A549 (cell line): ENCODE data around the gene CRYM. TPM values are rescaled to one million over a fixed set of nuclear protein-coding genes. Genes with fewer than 3 reads are reported as not detected.

Source experiments
- ATAC-seq, 2 experiments: fragments of 200-7000 bp in 1 of 2; fragments of >200 bp in 1 of 2; cut with Nextera tagmentation in 1 of 2; cut with Tn5 transposase in 1 of 2; 3 replicates each; pipeline versions ENCODE4 v1.8.0 to v1.9.1; 2018 to 2020; ENCODE audit warnings: mild to moderate bottlenecking in 1 of 2, moderate library complexity in 1 of 2
- CTCF ChIA-PET: fragments of 300-600 bp; sonication (Branson Sonifier 250); formaldehyde crosslinking; extraction: SDS; loops from one replicate; lab custom pipeline; 2021; ENCODE audit warnings: antibody characterized with exemption, inconsistent platforms; lab: Yijun Ruan, JAX
- POLR2A ChIA-PET: fragments of 350-600 bp; formaldehyde crosslinking; extraction: SDS; loops from one replicate; lab custom pipeline; 2021; ENCODE audit warnings: antibody characterized with exemption, inconsistent platforms; lab: Yijun Ruan, JAX
- DNase-seq, 2 experiments: peaks; one replicate each; pipeline versions ENCODE4 v3.0.0 to v3.0.0-alpha.2; 2011 to 2016; ENCODE audit warnings: low read depth in 1 of 2, low spot score in 1 of 2
- FAIRE-seq: peaks from 2 replicates; lab custom pipeline; 2011; peaks lifted over from hg19 to GRCh38; lab: Jason Lieb, UNC
- H3K27ac ChIP-seq, 2 experiments: fragments of >200 bp; sonication (Bioruptor Twin); formaldehyde crosslinking; 3 replicates each; pipeline ENCODE4 v1.5.1; 2016 to 2017
- H3K4me1 ChIP-seq: fragments of >200 bp; sonication (Bioruptor Twin); formaldehyde crosslinking; 3 replicates; pipeline ENCODE4 v1.6.1; 2016
- H3K4me2 ChIP-seq: fragments of >200 bp; sonication (Bioruptor Twin); formaldehyde crosslinking; 3 replicates; pipeline ENCODE4 v1.6.1; 2016
- H3K4me3 ChIP-seq: fragments of >200 bp; sonication (Bioruptor Twin); formaldehyde crosslinking; 3 replicates; pipeline ENCODE4 v1.5.1; 2016
- H3K9me3 ChIP-seq: fragments of >200 bp; sonication (Bioruptor Twin); formaldehyde crosslinking; 3 replicates; pipeline ENCODE4 v1.6.1; 2016
- ATOH8 ChIP-seq: fragments of 250-450 bp; sonication (Bioruptor Pico); IDR thresholded peaks from 2 replicates; pipeline ENCODE4 v1.5.0; 2020; ENCODE audit warnings: low read depth, mild to moderate bottlenecking, moderate library complexity
- BHLHE40 ChIP-seq: IDR thresholded peaks from 2 replicates; pipeline ENCODE4 v1.6.1; 2012; ENCODE audit warnings: low read depth, low read length, inconsistent platforms
- CBX2 ChIP-seq: fragments of 200-600 bp; sonication (generic); IDR thresholded peaks from 2 replicates; pipeline ENCODE4 v1.6.1; 2016; ENCODE audit warnings: low read depth, mild to moderate bottlenecking, borderline replicate concordance
- CBX8 ChIP-seq: fragments of 200-600 bp; sonication (generic); IDR thresholded peaks from 2 replicates; pipeline ENCODE4 v1.6.1; 2016
- CEBPB ChIP-seq, 2 experiments: fragments of >200 bp in 1 of 2; sonication (Bioruptor Twin) in 1 of 2; formaldehyde crosslinking in 1 of 2; IDR thresholded peaks; 2 replicates each; pipeline ENCODE4 v1.6.1; 2012 to 2016
- CHD2 ChIP-seq: fragments of 150-350 bp; IDR thresholded peaks from 2 replicates; pipeline ENCODE4 v1.6.1; 2014; ENCODE audit warnings: low read length; ENCODE audit not compliant: partially characterized antibody
- CHD4 ChIP-seq: fragments of 200-600 bp; sonication (generic); IDR thresholded peaks from 2 replicates; pipeline ENCODE4 v1.6.1; 2016; ENCODE audit warnings: antibody characterized with exemption, mild to moderate bottlenecking, borderline replicate concordance
- EHF ChIP-seq: fragments of 250-450 bp; sonication (Bioruptor Pico); IDR thresholded peaks from 2 replicates; pipeline ENCODE4 v1.5.0; 2020; ENCODE audit warnings: mild to moderate bottlenecking
- EHMT2 ChIP-seq: fragments of 200-600 bp; sonication (generic); IDR thresholded peaks from 2 replicates; pipeline ENCODE4 v1.6.1; 2016; ENCODE audit warnings: antibody characterized with exemption, low read depth, mild to moderate bottlenecking, moderate library complexity
- ELK1 ChIP-seq: fragments of 150-350 bp; IDR thresholded peaks from 2 replicates; pipeline ENCODE4 v1.6.1; 2014; ENCODE audit warnings: low read depth, mild to moderate bottlenecking, low read length
- EP300 ChIP-seq, 2 experiments: fragments of >200 bp; sonication (Bioruptor Twin); formaldehyde crosslinking; IDR thresholded peaks; 2 replicates in 1 of 2; 3 replicates in 1 of 2; pipeline ENCODE4 v1.6.1; 2016 to 2017
- FOSB ChIP-seq: fragments of 250-450 bp; sonication (Bioruptor Pico); IDR thresholded peaks from 2 replicates; pipeline ENCODE4 v1.5.0; 2020; ENCODE audit warnings: mild to moderate bottlenecking, moderate library complexity
- HDAC2 ChIP-seq: fragments of 200-600 bp; sonication (generic); IDR thresholded peaks from 2 replicates; pipeline ENCODE4 v1.6.1; 2016
- HOXA7 ChIP-seq: fragments of 250-450 bp; sonication (Bioruptor Pico); IDR thresholded peaks from 2 replicates; pipeline ENCODE4 v1.5.0; 2020; ENCODE audit warnings: mild to moderate bottlenecking, moderate library complexity
- MAFK ChIP-seq: fragments of 450-650 bp; IDR thresholded peaks from 2 replicates; pipeline ENCODE4 v1.6.1; 2014; ENCODE audit not compliant: partially characterized antibody
- NR3C1 ChIP-seq: fragments of >200 bp; sonication (Bioruptor Twin); formaldehyde crosslinking; IDR thresholded peaks from 3 replicates; pipeline ENCODE4 v1.6.1; 2017
- POLR2AphosphoS2 ChIP-seq: conservative IDR thresholded peaks from 2 replicates; pipeline ENCODE4 v1.6.1; 2012; ENCODE audit warnings: low read length, improper control_type of control experiment, inconsistent platforms
- RARB ChIP-seq: fragments of 250-450 bp; sonication (Bioruptor Pico); IDR thresholded peaks from 2 replicates; pipeline ENCODE4 v1.8.0; 2021; ENCODE audit warnings: mild to moderate bottlenecking, moderate library complexity
- SREBF2 ChIP-seq: fragments of 450-650 bp; IDR thresholded peaks from 2 replicates; pipeline ENCODE4 v1.6.1; 2014; ENCODE audit warnings: mild to moderate bottlenecking, moderate library complexity
- ZFP36 ChIP-seq: fragments of 450-650 bp; IDR thresholded peaks from 2 replicates; pipeline ENCODE4 v1.6.1; 2014; ENCODE audit warnings: borderline replicate concordance; ENCODE audit not compliant: partially characterized antibody
- ZNF302 ChIP-seq: fragments of 250-450 bp; sonication (Bioruptor Pico); IDR thresholded peaks from 2 replicates; pipeline ENCODE4 v1.9.0; 2021; ENCODE audit warnings: inconsistent platforms, mild to moderate bottlenecking, moderate library complexity
- ZSCAN20 ChIP-seq: fragments of 250-450 bp; sonication (Bioruptor Pico); IDR thresholded peaks from 2 replicates; pipeline ENCODE4 v1.8.0; 2022; ENCODE audit warnings: mild to moderate bottlenecking, moderate library complexity
- WGBS: methylation state at CpG from one replicate; pipeline ENCODE4 v1.1.6; 2017; ENCODE audit errors: missing lambda C conversion rate; 5-methylcytosine and 5-hydroxymethylcytosine counted together
- polyA plus RNA-seq, 4 experiments: library from polyadenylated mRNA; depleted of rRNA in 3 of 4; stranded (reverse); fragments of >200 nt; fragmentation: RNase III in 1 of 4; extraction: RNeasy Plus Mini Kit Qiagen cat#74134 plus additional on column Dnase treatment in 1 of 4; gene quantifications; 2 replicates in 3 of 4; 3 replicates in 1 of 4; pipeline ENCODE4 v1.2.3, GENCODE V29; 2011 to 2017

CRYM gene
- polyA plus RNA-seq, 2 of the 4 experiments (the other 2 are of a cell fraction): 0.98 to 3.1 TPM

- POLR2A ChIA-PET: no interaction called here
These were observed 59.9 kb downstream of the CRYM start for GRCh38 chr16:21218153-21218552.

GRCh38 chr16:21217121-21217520 lies 61.0 kb downstream of the CRYM start:
- no peak overlapping the region for H3K27ac ChIP-seq
- no peak overlapping the region for H3K4me3 ChIP-seq
- TF ChIP-seq CHD4 (no peak), ZFP36 (no peak), HDAC2 (no peak), NR3C1 (no peak), POLR2AphosphoS2 (no peak)
- ChIA-PET CTCF (interaction anchor here (0.9 kb wide), 1 partner anchor 10 kb away, joined by 3 read pairs; no protein-coding TSS in a partner anchor), POLR2A (interaction anchor here (0.7 kb wide), 1 partner anchor 64 kb away, joined by 9 read pairs; no protein-coding TSS in a partner anchor)
- ATAC-seq: no peak
- H3K9me3 ChIP-seq: no peaks in the 10 kb centered on the region
- no peak for FAIRE-seq
- peaks cover 5% of the 10 kb centered on the region; the same call in 2 of the 3 replicates for H3K4me1 ChIP-seq
- WGBS: 91% methylated on average over 2 of the region's 2 CpGs
- no peak for DNase-seq
- no peak overlapping the region for H3K4me2 ChIP-seq

More at GRCh38 chr16:21218153-21218552, 59.9 kb downstream of the CRYM start:
- CTCF ChIA-PET: interaction anchor here (0.9 kb wide), 1 partner anchor 11 kb away, joined by 3 read pairs; no protein-coding TSS in a partner anchor
- FAIRE-seq: no peak
- no peak for ATAC-seq
- H3K4me3 ChIP-seq: no peak overlapping the region
- 69% methylated on average over 7 of the region's 7 CpGs for WGBS
- TF ChIP-seq RARB: no peak
- no peak for TF ChIP-seq POLR2AphosphoS2
- TF ChIP-seq NR3C1: no peak
- TF ChIP-seq CEBPB (IDR thresholded peaks at IDR 0.05): peak; percentile 7 to 19; a peak in 2 of 4 replicates
- TF ChIP-seq, all 56 proteins: peak for 1
- no peak overlapping the region for H3K4me2 ChIP-seq
- H3K4me1 ChIP-seq: peaks cover 16% of the 10 kb centered on the region
- H3K27ac ChIP-seq: no peak overlapping the region
- H3K9me3 ChIP-seq: no peaks in the 10 kb centered on the region
- no peak for DNase-seq

GRCh38 chr16:21214086-21214485 lies 64.0 kb downstream of the CRYM start:
- H3K4me2 ChIP-seq: no peak overlapping the region
- 87% methylated on average over 4 of the region's 4 CpGs for WGBS
- ChIA-PET POLR2A (no interaction called here), CTCF (interaction anchor here (1.0 to 1.7 kb wide), 2 partner anchors 25 to 63 kb away, joined by 3 to 4 read pairs; partner anchors contain the start of gene CRYM)
- H3K4me3 ChIP-seq: no peak overlapping the region
- no peaks in the 10 kb centered on the region for H3K9me3 ChIP-seq
- ATAC-seq (no peak), FAIRE-seq (no peak), DNase-seq (no peak)
- no peak for TF ChIP-seq ELK1
- no peak for TF ChIP-seq FOSB (CRISPR knock-in tag)
- no peak for TF ChIP-seq CBX2
- no peak for TF ChIP-seq EHF (CRISPR knock-in tag)
- no peak for TF ChIP-seq CHD2
- TF ChIP-seq HOXA7: no peak
- no peak for TF ChIP-seq ZSCAN20
- TF ChIP-seq EHMT2: no peak
- TF ChIP-seq, all 56 proteins: peak for 0
- Histone ChIP-seq H3K27ac (no peak overlapping the region), H3K4me1 (no peaks in the 10 kb centered on the region)

- Histone ChIP-seq H3K4me1 (no peaks in the 10 kb centered on the region), H3K4me3 (no peak within 1 kb of the TSS), H3K4me2 (no peak within 1 kb of the TSS), H3K9me3 (no peaks in the 10 kb centered on the region), H3K27ac (no peak within 1 kb of the TSS)
- FAIRE-seq (no peak), DNase-seq (no peak), ATAC-seq (no peak)
- CTCF ChIA-PET: interaction anchor here (1.2 to 2.4 kb wide), 4 partner anchors 11 to 68 kb away, joined by 3 to 12 read pairs (median 5); no protein-coding TSS in a partner anchor
- TF ChIP-seq CBX2 (no peak), EHMT2 (no peak), BHLHE40 (no peak), CBX8 (no peak), MAFK (no peak), ZNF302 (CRISPR knock-in tag) (no peak), ZSCAN20 (no peak), ATOH8 (CRISPR knock-in tag) (no peak), EP300 (IDR thresholded peaks at IDR 0.05) (no peak), SREBF2 (no peak)
- POLR2A ChIA-PET: no interaction called here
- WGBS: 83% methylated on average over 5 of the region's 5 CpGs
These were observed 66.6 kb downstream of the CRYM start, which contains the start of gene ZP2 for GRCh38 chr16:21211486-21211885. Gene ZP2, minus strand, starts transcription at chr16:21211574. Its CDS starts 27 bp downstream, at chr16:21211547.
